Measurements from ENCODE around the gene B9D1. TPM values are rescaled to one million over a fixed set of nuclear protein-coding genes. Genes with fewer than 3 reads are reported as not detected.

B9D1 gene
- total and polyA plus RNA-seq, 11 donors: 5.6 to 27.9 (median 10.7) TPM

DNA sequence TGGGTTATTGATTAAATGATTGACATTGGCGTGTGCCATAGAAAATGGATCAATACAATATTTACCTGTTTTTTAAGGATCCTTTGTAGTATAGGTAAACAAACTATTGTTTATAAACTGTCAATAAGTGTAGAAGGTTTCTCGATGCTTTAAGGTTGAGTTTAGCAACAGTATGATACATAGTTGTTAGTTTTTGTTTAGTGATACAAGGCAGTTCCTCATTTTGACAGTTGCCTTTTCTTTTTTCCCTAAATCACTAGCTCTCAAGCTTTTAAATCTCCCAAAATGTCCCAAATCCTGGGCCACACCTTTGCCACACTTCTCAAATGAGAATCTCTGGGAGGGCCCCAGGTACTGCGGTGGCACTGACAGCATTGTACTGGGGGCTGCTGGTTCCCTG lies 68.1 kb downstream of the B9D1 start:
- TF ChIP-seq CTCF (IDR thresholded peaks at IDR 0.05) (no peak), POLR2A (IDR thresholded peaks at IDR 0.05) (no peak)
- Histone ChIP-seq H3K9me3 (no peaks in the 10 kb centered on the region), H3K27ac (no peak overlapping the region), H3K4me1 (peaks cover 0 to 72% (median 45%) of the 10 kb centered on the region in 12 donors), H3K4me3 (no peak overlapping the region), H3K27me3 (peaks cover 0 to 7% (median 0%) of the 10 kb centered on the region in 9 donors), H3K36me3 (peaks cover 0 to 9% (median 0%) of the 10 kb centered on the region in 9 donors)
- 93 to 95% (median 94%) methylated on average over 3 of the region's 3 CpGs for WGBS, 4 donors
- intact Hi-C loops (cut with DNase I): no loop called here
- DNase-seq (no peak), ATAC-seq (no peak)

MicroRNAs encoded within 50 kb of the gene (microRNA counts, 767-probe panel; counts per million panel counts)
- microRNA hsa-miR-1180: 3,157 to 3,436 counts per million in 2 donors

Small RNA genes lying within 50 kb of the gene (microRNA-seq; reads per million reads assigned to microRNA genes)
- gene MIR1180: 132 to 502 (median 290) reads per million in 4 donors

Other genes starting within 250 kb of the B9D1 start
- gene GRAPL, start 235.1 kb downstream of the B9D1 start, total RNA-seq: 1 to 10 TPM in 5 of 9 donors, under 1 TPM in 3, not detected in 1; 0.69 to 5.9 (median 1.5) TPM
- gene GRAPL, start 235.1 kb downstream of the B9D1 start, polyA plus RNA-seq: 1 to 10 TPM; 1.5 to 2.0 TPM
- 100 to 1,000 TPM in 1 of 9 donors, 10 to 100 TPM in 8; 43.9 to 114 (median 73.9) TPM for gene EPN2, start 125.4 kb downstream of the B9D1 start, total RNA-seq
- 10 to 100 TPM; 26.4 to 37.9 TPM for gene EPN2, start 125.4 kb downstream of the B9D1 start, polyA plus RNA-seq
- 10 to 100 TPM in 6 of 9 donors, 1 to 10 TPM in 3; 8.2 to 25.4 (median 12.1) TPM for gene MAPK7, start 15.8 kb upstream of the B9D1 start, total RNA-seq
- gene MAPK7, start 15.8 kb upstream of the B9D1 start, polyA plus RNA-seq: 10 to 100 TPM in 1 of 2 donors, 1 to 10 TPM in 1; 5.7 to 20.0 TPM
- gene MFAP4, start 24.5 kb upstream of the B9D1 start, total RNA-seq: 10 to 100 TPM; 15.7 to 84.3 (median 51.3) TPM
- gene MFAP4, start 24.5 kb upstream of the B9D1 start, polyA plus RNA-seq: 10 to 100 TPM; 19.4 to 29.0 TPM
- gene RNF112, start 48.5 kb upstream of the B9D1 start, total RNA-seq: 1 to 10 TPM in 6 of 9 donors, under 1 TPM in 3; 0.45 to 1.5 (median 1.1) TPM
- 1 to 10 TPM; 2.6 to 3.0 TPM for gene RNF112, start 48.5 kb upstream of the B9D1 start, polyA plus RNA-seq
- 10 to 100 TPM in 7 of 9 donors, 1 to 10 TPM in 2; 5.8 to 25.5 (median 12.4) TPM for gene SLC47A1, start 171.1 kb upstream of the B9D1 start, total RNA-seq
- 1 to 10 TPM; 1.8 to 9.1 TPM for gene SLC47A1, start 171.1 kb upstream of the B9D1 start, polyA plus RNA-seq

All from heart left ventricle (tissue), 16 donors.